ENCODE results near the gene ZHX3.

Gene ZHX3

GRCh38 chr20:41168281-41169161 is 149.0 kb downstream of the ZHX3 start:
- DNase-seq: no peak

DNA sequence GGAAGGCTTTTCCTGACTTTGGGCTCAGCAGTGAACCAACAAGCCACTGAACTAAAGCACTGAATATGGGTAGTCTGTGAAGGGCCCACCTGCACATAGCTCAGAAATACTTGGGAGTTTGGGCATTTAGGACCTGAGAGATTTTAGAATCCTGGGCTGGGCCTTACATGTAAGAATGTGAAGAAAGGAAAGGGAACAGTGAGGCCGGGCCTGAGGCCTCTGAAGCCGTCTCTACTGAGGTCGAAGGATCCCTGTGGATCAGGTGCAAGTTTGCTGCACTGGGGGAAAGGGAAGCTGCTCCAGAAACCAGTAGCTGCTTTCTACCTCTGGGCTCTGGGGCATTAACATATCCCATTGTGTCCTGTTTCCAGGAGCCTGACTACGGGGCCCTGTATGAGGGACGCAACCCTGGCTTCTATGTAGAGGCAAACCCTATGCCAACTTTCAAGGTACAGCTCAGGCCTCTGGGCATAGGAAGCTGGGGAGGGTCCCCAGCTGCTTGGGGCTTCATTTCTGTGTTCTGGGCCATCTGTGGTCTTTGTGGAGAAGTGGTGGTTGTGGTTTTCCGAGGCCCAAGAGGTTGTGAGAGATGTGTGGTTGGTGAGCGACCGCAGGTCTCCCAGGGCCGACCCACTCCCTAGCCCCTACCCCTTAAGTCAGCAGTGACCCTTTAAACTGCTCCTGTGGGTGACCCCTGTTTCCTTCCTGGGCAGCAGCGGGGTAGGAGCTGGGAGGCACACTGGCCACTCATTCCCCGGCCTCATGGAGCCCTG is 149.9 kb downstream of the ZHX3 start:
- DNase-seq: no peak

GRCh38 chr20:41167118-41167470 is 150.4 kb downstream of the ZHX3 start:
- DNase-seq: no peak

DNA sequence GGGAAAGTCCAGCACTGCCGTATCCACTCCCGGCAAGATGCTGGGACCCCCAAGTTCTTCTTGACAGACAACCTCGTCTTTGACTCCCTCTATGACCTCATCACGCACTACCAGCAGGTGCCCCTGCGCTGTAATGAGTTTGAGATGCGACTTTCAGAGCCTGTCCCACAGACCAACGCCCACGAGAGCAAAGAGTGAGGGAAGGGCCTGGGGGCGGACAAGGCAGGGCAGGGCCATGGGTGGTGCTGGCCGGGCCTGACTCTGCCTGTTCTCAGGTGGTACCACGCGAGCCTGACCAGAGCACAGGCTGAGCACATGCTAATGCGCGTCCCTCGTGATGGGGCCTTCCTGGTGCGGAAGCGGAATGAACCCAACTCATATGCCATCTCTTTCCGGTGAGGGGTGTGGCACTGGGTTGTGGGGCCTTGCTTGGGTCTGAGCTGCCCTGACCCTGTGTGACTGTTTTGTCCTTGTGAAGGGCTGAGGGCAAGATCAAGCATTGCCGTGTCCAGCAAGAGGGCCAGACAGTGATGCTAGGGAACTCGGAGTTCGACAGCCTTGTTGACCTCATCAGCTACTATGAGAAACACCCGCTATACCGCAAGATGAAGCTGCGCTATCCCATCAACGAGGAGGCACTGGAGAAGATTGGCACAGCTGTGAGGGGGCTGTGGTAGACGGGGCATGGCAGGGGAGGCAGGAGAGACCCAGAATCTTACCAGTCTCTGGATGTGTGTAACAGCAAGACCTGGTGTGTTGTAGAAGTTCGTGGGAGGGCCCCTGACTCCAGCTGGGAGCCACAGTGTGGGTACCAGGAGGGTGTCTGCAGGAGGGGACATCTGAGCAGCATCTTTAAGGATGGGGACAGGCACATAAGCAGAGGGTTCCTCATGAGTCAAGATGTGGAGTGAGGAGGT is 151.1 kb downstream of the ZHX3 start:
- DNase-seq: no peak

DNA sequence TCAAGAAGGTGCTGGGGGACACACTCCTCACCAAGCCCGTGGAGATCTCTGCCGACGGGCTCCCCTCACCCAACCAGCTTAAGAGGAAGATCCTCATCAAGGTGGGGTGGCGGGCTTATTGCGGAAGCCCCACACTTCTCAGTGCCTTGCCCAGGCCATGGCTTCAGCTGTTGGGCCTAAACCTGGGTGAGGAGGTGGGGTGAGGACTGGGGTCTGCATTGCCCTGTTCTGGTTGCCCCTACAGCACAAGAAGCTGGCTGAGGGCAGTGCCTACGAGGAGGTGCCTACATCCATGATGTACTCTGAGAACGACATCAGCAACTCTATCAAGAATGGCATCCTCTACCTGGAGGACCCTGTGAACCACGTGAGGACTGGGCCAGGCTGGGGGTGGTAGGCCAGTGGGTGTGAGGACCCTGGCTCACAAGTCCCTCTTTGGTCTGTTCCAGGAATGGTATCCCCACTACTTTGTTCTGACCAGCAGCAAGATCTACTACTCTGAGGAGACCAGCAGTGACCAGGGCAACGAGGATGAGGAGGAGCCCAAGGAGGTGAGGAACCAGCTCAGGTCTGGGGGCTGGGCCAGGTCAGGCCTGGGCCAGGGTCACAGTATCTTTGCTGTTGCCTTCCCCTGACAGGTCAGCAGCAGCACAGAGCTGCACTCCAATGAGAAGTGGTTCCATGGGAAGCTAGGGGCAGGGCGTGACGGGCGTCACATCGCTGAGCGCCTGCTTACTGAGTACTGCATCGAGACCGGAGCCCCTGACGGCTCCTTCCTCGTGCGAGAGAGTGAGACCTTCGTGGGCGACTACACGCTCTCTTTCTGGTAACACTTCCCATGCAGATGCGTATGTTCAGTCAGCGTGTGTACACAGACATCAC is 152.3 kb downstream of the ZHX3 start:
- no peak for DNase-seq

- DNase-seq: no peak
Observed at GRCh38 chr20:41163821-41164220, 153.7 kb downstream of the ZHX3 start.

- DNase-seq: no peak
Observed at GRCh38 chr20:41162396-41162795, 155.1 kb downstream of the ZHX3 start.

GRCh38 chr20:41161886-41162285 is 155.6 kb downstream of the ZHX3 start:
- DNase-seq: no peak

- no peak for DNase-seq
Observed at GRCh38 chr20:41160686-41161085, 156.8 kb downstream of the ZHX3 start.

- no peak for DNase-seq
Observed at GRCh38 chr20:41159547-41159946, 158.0 kb downstream of the ZHX3 start.

DNA sequence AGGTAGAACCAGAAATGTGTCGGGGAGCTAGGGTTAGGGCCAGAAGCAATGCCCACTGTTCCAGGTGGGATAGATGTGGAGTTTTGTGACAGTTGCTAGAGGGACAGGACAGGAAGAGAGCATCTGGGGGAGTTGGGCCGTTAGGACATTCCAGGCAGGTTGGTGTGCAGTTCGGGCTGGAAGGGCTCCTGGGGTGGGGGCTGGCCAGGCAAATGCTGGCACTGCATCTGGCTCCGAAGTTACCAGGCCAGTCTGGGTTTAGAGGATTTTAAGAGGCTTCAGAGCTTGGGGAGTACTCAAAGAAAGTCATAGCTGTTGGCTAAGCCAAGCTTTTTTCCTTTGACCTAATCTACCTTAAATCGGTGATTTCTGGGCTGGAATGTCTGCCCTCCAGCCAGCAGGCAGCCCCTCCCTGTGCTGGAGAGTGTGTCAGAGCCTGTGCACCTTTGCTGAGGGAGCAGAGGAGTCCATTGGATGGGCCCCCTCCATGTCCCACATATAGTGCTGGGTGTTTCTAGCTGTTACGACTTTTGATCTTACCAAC is 159.4 kb downstream of the ZHX3 start:
- no peak for DNase-seq

DNA sequence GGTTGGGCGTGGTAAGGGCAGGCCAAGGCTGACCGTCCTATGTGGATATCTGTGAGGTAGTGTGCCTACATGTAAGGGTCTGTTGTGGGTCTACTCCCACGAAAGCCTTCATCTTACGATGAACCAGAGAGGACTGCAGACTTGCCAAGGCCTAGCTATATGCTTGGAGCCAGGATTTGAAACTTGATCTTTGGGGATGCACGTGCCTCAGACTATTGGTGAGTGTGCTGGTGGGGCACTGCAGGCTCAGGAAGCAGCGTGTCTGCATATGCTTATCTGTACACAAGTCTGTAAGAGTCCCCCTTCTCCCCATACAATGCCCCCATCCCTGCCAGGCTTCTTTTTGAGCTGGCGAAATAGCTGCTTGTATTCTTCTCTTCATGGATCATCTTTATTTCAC is 162.3 kb downstream of the ZHX3 start:
- no peak for DNase-seq

- DNase-seq: no peak
Observed at GRCh38 chr20:41154436-41155176, 162.9 kb downstream of the ZHX3 start.

GRCh38 chr20:41152108-41152757 is 165.3 kb downstream of the ZHX3 start:
- DNase-seq: no peak

- no peak for DNase-seq
Observed at GRCh38 chr20:41151134-41151869, 166.2 kb downstream of the ZHX3 start.

DNA sequence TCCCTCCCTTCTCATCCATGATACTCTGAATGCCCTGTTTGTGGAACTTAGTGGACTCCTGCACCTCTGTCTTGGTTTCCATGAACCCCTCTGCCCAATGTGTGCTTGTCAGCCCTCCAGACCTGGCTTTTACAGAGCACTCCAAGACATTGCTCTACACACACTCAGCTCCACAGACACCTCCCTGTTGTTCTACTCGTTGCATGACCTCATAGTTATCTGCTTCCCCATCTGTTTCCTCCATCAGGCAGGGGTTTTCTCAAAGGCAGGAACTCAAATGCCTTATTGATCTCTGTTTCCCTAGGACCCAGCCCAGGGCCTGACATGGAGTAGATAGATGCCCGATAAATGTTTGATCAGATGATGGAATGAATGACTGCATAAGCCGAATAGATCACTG is 166.9 kb downstream of the ZHX3 start:
- DNase-seq: no peak

DNA sequence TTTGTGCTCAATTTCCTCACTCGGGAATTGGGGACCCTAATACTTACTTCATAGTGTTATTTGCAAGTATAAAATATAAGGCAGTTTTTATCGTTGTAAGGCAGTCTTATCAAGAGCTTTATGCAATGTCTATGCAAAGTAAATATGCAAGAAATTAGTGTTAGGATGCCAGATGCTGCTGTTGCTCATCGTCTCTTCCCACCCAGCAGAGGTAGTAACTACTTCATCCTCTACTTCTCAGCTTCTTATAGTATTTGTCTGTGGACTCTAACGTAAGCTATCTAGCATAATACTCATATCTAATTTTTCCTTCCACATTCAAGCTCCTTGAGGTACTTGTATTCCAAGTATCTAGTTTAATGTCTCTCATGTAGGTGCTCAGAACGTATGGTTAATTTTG is 168.6 kb downstream of the ZHX3 start:
- no peak for DNase-seq

GRCh38 chr20:41147767-41148191 is 169.8 kb downstream of the ZHX3 start:
- DNase-seq: no peak

GRCh38 chr20:41145821-41146620 is 171.5 kb downstream of the ZHX3 start:
- DNase-seq: no peak
